Right forelimb (tissue), 1 donor: ENCODE results near the gene TP73.

Experiments
- DNase-seq: peaks from one replicate; pipeline ENCODE4 v3.0.0-alpha.2; 2018

The TP73 gene

DNA sequence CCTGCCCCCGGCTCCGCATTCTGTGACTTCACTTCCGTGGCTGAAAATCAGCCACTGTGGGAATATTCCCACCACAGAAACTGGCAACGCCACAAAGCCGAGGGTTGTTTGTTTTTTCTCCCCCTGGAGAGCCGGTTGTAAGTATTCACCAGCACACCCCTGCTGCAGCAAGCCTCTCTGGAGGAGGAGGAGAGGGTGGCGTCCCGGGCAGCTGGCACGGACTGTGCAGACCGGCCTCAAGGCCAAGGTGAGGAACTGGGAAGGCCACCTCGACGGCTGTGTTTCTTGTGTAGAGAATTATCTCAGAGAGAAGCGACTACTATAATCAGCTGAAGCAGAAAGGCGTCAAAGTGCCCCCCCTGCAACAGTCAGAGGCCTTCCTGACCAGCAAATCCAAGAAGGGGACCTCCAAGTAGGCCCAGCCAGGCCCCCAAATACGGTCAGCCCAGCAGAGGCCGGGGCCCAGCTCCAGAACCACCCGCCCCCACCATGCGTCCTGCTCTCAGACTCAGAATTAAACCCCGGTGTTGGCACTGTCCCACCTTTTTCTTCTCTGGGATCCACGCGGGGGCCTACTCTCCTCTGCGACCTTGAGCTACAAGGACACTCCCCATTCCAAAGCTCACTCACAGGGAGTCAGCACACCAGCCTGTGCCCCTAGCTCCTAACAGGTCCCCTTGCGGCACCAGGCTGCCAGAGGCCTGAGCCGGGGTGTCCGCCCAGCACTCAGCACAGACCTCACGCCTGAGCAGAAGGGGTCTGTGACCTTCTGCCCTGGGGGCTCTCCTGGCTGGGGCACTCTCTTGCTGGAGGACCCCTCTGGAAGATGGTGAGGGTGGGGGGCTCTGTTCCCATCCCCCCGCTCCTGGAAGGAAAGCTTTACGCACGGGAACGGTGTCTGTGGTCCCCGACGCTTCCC, 119.1 kb downstream of the TP73 start:
- DNase-seq = no peak

DNA sequence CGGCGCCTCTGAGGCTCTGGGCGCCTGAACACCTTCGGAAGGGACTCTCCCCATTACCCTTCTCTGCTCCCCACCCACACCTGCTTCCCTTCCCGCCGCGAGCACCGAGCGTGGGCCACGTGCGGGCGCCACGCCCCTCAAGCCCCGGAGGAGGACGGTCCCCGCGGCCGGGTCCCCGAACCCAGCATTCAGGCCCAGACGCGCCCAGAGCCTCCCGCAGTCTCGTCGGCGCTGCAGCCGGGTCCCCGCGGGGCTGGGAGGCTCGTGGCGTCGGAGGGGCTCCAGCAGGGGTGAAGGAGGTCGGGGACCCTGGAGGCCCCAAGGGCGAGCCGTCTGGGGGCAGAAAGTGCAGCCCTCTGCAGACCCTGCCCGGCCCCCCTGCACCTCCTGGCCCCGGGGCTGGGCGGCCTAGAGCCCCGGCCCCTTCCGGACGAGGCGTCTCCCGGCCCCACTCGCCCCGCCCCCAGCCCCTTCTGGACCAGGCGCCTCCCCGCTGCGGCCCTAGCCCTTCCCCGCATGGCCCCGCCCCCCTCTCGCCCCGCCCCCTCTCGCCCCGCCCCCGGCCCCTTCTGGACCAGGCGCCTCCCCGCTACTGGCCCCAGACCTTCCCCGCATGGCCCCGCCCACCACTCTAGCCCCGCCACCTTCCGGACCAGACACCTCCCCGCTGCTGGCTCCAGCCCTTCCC, 119.9 kb downstream of the TP73 start:
- peak; percentile 92 for DNase-seq

DNA sequence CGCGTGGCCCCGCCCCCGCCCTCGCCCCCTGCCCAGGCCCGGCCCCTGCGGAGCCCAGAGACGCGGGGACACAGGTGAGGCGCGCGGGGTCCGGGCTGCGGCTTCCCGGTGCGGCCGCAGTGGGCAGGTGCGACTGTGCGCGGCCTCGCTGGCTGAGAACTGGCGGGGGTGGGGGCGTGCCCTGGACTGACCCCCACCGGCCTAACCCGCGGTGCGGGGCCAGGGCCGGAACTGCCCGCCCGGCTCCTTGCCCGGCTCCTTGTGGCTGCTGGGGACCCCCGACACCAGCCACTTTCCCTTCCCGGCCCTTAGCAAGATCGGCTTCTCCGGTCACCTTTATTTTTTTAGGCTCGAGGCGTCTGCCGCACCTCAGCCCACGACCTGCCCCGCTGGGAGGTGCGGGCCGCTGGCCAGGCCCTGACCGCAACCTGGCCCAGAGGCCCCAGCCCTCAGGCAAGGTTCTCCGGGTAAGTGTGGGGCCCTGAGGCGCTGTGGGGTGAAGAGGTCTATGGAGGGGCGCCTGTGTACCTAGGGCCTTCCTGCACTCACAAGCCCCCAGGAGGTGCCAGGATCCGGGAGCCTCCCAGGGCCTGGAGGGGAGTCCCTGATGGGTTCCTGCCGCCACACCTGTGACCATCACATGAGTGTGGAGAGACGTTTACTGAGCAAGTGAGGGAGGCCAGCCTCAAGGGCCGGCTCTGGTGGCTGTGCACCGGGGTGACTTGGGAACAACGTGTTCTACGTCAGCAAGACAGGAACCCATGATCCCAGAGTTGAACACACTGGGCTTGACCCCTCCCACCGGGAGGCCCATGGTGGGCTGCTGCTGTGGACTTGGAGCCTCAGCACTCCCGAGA, 120.6 kb downstream of the TP73 start, which contains the start of gene SMIM1:
Gene SMIM1, plus strand, starts transcription at position 35 of the 857 bp plus-strand sequence. CDS start 2,625 bp downstream, outside the sequence.
- peak; percentile 65 for DNase-seq

DNA sequence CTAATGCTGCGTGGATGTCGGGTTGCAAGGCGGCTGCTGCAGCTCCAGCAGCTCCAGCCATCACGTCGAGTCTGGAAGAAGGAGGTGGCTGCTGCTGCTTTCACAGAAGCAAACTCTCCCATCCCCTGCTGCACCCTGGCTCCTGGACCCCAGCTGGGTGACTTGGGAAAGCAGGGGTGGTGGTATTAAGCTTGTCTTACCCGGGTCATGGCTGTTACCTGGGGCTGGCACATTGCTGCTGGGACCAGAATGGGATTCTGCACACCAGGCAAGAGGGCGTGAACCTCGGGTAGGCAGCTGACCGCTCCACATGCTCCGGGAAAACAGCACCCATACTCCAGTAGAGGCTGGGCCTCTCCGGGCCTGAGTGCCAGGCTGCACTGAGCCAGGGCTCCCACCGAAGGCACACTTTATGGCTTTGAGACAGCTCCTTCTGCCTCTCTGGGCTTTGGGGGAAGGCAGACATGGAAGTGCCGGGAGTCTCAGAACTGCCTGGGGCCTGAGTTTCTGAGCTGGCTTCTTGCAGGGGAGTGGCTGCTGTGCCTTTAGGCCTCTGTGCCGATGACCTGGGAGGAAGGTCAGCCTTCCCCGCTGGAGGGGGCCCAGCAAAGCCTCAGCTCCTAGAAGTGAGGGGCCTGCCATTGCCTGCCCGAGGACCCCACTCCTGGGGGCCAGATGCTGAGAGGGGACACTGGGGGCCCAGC, 121.4 kb downstream of the TP73 start:
- DNase-seq = no peak

DNA sequence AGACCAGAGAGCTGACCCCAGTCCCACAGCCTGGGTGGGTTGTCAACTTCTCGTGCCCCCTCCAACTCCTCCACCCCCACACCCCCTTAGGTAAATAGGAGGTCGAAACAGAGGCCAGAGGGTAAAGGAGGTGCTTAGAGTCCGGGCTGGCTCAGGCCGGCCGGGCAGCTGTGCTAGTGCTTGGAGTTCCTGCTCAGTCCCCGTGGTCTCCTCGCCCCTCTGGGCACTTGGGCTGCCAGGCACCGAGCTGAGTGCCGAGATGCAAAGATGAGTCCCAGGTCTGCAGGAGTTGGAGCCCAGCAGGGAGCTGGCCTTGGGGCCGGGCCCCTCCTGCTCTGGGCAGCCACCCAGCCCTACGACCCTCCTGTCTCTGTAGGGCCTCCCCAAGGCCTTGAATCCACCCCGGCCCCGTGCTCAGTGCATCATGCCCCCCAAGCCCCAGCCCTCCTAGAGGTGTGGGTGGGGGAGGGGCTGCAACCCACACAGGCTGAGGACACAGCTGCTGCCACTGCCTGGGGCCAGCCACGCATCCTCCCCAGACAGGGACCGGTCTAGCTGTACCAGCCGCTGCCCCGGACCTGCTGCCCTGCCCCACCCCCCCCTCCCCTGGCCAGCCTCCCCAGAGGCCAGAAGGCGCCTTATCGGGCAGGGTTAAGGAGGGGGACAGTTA, 122.1 kb downstream of the TP73 start:
- no peak for DNase-seq

DNA sequence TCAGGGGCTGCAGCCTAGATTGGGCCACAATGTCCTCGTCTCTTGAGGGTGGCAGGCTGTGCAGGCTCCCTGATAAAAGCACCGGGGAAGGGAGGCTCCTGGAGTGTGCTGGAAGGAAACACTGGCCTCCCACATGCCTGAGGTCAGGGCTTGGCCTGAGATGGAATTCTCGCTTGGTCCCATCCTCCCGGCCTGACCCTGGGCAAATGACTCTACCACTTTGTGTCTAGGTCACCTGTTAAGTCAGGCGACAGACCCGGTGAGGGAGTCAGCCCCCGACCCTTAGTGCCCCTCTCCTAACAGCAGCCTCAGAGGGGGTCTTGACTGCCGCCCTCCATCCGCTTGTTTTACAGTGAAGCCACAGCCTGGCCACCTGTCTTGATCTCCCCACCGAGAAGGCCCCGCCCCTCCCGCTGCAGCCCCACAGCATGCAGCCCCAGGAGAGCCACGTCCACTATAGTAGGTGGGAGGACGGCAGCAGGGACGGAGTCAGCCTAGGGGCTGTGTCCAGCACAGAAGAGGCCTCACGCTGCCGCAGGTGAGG, 122.7 kb downstream of the TP73 start:
- DNase-seq = no peak

DNA sequence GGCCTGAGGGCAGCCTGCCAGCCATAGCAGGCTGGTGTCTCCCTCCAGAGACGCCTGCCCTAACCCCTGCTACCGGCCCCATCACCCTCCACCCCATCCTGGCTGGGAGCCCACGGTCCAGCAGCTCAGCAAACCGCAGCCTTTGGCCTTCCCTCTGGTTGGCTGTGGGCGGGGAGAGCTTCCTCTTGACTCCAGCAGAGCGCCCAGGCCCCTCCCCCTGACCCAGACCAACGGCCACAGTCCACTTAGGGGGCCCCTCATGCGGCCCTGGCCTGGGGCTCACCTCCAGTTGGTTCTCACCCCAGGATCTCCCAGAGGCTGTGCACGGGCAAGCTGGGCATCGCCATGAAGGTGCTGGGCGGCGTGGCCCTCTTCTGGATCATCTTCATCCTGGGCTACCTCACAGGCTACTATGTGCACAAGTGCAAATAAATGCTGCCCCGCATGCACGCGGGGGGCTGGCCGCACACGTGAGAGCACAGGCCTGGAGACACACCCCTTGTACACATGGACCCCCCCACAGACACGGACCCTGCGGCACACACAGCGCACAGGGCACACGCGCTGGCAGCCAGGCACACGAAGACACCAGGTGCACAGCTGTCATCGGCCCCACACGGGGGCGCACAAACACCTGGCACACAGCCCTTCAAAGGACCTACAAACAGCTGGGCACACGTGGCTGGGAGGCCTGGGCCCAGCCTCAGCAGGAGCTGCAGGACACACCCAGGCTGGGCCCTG, 123.3 kb downstream of the TP73 start:
- DNase-seq = no peak

DNA sequence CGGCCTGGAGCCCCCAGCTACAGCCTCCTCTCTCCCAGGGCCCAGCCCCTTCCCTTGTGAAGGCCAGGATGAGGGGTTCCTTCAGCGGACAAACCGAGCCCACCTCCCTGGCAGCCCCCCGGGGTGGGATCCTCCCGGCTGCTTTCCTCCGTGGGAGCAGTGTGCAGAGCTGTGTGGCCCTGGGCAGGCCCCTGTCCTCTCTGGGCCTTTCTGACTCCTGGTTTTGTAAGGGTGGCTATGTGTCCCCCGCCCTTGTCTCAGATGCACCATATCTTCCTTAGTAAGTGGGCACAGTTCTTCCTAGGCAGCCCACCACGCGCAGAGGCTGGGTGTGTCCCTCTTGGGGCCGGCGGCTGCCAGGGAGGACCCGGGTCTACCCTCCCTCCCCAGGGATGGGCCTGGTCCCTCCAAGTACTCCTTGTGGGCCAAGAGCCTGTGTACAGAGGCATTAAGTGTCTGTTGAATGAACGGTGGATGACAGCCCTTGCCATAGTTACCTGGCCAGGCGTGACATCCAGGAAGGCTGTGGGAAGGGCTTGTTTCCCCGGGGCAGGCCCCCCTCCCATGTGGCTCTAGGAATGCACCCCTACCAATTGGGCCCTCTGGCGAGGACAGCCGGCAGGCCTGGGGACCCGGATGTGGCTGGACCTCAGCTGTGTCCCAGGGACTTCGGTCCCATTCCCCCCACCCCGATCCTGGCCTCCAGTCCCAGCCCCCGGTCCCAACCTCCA, 124.1 kb downstream of the TP73 start:
- no peak for DNase-seq

DNA sequence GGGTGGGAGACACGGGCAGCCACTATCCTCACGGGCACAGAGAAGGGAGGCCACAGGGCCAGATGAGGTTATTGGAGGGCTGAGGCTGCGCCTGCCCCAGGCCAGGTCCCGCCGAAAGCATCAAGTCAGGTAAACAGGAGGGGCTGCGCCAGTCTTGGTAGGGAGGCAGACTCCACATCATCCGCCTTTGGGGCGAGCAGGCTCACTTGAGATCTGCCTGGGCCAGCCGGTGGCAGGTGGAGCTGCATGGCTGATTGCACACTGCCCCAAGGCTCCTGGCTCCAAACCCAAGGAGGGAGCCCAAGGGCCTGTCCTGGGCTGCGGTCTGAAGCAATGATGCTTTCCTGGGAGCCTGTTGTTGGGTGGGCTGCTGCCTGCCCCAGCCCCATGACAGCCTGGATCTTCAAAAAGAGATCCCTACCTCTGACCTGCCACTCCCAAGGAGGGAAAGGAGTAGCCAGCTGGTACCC, 124.8 kb downstream of the TP73 start:
- DNase-seq = no peak

DNA sequence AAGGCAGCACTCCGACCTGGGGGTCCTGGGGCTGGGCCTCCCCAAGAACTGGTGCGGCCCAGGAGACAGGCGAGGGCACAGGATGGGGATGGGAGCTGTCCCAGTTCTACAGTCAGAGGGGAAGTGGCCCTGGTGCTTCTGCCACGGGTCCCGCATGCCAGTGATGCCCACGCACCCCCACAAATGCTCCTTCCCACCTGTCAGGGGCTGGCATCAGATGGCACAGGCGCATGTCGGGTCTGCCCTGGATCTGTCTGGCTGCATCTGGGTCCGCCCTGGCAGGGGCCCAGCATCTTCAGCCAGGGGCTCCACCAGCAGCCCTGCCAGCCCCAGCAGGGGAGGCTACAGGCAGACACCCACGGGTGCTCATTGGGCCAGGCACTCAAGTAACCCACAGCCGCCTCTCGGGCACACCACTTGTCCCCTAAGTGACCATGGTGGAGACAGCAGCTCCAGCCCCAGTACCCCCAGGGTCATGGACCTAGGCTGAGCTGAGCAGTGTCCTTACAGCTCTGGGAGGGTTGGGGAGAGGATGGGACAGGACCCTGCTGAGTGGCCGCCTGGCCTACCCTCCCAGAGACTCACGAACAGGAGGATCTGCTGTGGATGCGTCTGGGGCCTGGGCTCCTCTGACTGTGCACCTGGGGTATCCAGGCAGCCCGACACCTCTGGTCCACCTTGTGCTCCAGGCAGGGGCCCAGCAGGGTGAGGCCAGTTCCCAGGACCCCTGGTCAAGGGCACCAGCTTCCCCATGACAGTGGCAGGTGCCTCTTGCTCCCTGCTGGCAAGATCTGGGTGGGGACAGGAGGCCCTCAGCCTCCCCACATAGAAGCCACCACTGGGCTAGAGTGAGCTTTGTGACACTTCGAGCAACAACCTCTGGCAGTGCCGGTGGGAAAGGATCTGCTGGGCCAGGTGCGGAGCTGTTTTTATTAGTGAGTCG, 125.6 kb downstream of the TP73 start:
- no peak for DNase-seq

DNA sequence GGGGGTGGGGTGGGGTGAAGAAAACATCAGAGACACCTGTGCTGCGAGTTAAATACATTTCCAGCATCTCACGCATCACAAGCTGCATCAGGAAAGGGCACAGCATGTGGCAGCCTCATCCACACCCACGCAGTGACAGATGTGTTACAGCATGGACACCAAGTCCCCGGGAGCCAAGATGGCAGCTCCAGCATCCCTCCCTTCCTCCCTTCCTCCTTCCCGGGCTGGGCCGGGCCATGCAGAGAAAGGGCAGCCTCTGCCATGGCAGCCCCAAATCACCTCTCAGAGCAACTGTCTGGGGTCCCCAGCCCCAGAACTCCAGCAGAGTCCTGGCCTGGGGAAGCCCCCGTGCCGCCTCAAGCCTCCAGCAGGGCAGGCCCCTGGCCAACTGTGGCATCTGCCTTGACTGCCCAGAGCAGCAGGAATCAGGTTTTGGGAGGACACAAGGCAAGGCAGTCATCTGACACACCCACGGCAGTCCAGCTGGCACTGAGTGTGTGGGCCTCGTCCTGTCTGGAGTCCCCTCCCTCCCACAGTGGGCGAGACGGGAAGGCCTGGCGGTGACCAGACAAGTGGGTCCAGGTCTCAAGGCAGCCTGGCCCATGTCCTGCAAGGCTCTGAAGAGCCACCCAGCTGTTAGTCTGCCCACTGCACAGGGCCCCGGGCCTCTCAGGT, 126.4 kb downstream of the TP73 start:
- DNase-seq = no peak

DNA sequence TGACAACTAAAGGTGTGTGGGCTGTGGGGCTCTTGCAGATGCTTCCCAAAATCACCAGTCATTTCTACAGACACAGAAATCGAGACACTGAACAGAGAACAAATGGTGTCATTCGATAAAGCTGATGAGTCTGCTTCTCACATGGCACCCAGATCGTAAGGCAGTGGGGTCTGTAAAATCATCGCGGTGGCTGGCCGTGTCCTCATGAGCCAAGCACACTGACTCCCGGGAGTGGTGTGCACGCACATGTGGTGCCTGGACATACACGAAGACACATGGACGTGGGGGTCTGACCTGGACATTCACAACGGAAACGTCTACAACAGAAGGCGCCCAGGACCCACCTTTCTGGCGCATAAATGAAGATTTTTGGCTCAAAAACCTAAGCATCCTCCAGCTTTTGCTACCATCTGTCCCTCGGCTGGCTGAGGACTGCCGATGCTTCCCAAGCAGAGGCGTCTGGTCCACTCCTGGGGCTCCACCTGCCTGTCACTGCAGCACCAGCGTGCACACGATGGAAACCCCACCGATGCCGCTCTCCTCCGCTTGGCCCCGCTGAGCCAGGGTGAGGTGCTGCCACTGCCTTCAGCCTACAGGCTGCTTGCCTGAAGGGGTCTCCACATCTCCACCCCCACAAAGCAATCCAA, 127.1 kb downstream of the TP73 start:
- DNase-seq = no peak

DNA sequence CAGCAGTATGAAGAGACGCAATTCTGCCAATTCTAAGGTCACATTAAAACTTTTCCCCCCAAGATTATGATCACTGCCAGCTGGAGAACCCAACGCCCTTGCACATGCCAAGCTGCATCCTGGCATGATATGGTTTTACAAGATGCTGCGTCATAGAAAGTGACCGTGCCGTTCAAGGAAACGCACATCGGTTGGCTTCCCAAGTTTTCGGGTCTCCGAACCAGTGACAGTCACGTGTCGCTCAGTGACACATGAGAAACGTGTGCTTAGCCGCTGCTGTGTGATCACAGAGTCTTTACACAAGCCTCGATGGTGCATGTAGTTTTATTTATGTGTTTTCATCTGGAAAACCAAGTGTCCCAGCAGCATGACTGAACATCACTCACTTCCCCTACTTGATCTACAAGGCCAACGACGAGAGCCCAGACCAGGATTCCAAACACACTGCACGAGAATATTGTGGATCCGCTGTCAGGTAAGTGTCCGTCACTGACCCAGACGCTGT, 127.6 kb downstream of the TP73 start:
- DNase-seq = no peak

DNA sequence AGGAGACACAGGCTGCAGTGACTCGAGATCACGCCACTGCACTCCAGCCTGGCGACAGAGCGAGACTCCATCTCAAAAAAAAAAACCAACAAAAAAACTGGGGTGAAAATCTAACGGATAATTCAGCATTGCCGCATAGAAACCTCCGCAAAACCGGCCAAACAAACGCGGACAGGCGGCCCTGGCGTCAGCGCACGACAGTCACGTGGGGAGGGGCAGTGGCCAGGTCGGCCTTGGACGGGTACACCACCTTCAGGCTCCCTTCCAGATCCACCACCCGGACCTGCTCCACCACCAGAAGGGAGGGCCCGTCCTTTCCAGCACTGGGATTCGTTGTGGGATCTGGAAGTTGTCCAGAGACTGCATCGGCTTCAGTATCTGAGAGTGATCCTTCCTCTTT, 128.6 kb downstream of the TP73 start:
- DNase-seq = no peak

DNA sequence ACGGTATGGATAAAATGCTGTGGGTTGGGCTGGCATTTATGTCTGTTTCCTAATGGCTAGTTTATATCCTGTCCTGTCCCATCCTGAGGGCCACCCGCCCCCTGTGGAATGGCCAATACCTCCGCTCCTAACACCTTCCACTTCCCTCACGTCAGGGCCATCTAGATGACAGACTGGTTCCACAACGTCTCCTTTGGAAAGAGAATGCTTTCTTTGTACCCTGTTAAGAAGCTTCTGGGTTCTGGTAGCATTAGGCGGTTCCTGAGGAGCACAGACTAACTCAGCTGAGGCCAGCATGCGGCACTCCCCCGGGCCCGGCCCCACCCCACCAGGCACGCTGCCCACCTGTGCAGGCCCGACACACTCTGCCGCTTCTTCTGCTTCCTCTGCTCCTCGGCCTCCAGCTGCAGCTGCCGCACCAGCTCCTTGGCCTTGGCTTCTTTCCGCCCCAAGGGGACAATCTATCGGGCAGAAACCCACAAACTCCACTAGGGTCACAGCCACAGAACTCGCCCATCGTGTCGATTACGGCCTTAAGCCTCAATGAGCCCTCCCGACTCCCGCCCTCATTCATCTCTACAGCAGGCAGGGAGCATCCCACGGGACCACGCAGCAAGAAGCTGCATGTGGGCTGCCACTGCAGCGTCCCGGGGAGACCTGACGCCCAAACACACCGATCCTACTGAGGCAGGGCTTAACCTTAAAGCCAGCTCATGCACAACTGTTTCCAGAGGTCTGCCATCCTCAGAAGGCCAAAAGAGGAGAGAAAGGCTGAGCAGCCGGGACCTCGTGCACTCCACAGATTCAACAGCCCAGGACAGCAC, 131.5 kb downstream of the TP73 start:
- no peak for DNase-seq

DNA sequence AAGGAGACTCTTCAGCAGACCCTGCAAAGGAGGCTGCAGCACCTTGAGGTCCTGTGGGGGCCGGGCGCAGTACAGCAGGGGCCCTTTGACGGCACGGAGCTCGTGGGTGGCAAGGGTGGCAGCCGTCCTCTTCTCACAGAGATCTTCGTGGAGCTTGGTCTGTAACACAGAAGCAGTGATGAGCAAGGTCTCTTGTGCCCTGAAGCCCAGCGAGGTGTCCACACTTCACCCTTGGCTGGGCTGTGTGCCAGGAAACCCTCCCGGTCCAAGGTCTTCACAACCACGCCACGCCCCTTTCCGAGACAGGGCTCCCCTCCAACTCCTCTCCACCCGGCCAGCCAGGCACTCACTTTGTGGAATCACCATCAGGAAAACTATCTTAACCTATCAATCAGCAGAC, 132.7 kb downstream of the TP73 start:
- DNase-seq = no peak
